ENCODE measurements around the gene GUCA1C.

Gene GUCA1C

GRCh38 chr3:108966773-108967172, 13.1 kb upstream of the GUCA1C start:
- ATAC-seq = no peak
- no peak for TF ChIP-seq CSDC2 (CRISPR knock-in tag; IDR thresholded peaks at IDR 0.05)
- TF ChIP-seq ARNTL (CRISPR knock-in tag; IDR thresholded peaks at IDR 0.05; ENCODE audit: borderline replicate concordance, low read depth) = no peak
- TF ChIP-seq, protein P1, sequence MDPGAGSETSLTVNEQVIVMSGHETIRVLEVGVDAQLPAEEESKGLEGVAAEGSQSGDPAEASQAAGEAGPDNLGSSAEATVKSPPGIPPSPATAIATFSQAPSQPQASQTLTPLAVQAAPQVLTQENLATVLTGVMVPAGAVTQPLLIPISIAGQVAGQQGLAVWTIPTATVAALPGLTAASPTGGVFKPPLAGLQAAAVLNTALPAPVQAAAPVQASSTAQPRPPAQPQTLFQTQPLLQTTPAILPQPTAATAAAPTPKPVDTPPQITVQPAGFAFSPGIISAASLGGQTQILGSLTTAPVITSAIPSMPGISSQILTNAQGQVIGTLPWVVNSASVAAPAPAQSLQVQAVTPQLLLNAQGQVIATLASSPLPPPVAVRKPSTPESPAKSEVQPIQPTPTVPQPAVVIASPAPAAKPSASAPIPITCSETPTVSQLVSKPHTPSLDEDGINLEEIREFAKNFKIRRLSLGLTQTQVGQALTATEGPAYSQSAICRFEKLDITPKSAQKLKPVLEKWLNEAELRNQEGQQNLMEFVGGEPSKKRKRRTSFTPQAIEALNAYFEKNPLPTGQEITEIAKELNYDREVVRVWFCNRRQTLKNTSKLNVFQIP (CRISPR knock-in tag; IDR thresholded peaks at IDR 0.05; ENCODE audit: borderline replicate concordance, low read depth) = no peak
- TF ChIP-seq ZFP3 (CRISPR knock-in tag; IDR thresholded peaks at IDR 0.05) = no peak
- TF ChIP-seq ZNF70 (CRISPR knock-in tag; IDR thresholded peaks at IDR 0.05) = no peak
- no peak for TF ChIP-seq TOX (CRISPR knock-in tag; IDR thresholded peaks at IDR 0.05; ENCODE audit: borderline replicate concordance)
- no peak for TF ChIP-seq ZNF565 (CRISPR knock-in tag; conservative IDR thresholded peaks at IDR 0.05; ENCODE audit: low read depth)
- TF ChIP-seq PATZ1 (CRISPR knock-in tag; IDR thresholded peaks at IDR 0.05; ENCODE audit: borderline replicate concordance) = no peak
- TF ChIP-seq SNAI2 (CRISPR knock-in tag; IDR thresholded peaks at IDR 0.05) = no peak
- no peak for TF ChIP-seq ZC3H10 (CRISPR knock-in tag; IDR thresholded peaks at IDR 0.05)
- TF ChIP-seq RARB (CRISPR knock-in tag; IDR thresholded peaks at IDR 0.05) = no peak
- no peak for TF ChIP-seq ESRRG (CRISPR knock-in tag; IDR thresholded peaks at IDR 0.05)
- TF ChIP-seq ZNF8 (CRISPR knock-in tag; IDR thresholded peaks at IDR 0.05) = no peak
- no peak for TF ChIP-seq TSHZ2 (CRISPR knock-in tag; IDR thresholded peaks at IDR 0.05)
- TF ChIP-seq GLIS3 (CRISPR knock-in tag; IDR thresholded peaks at IDR 0.05) = no peak
- TF ChIP-seq ZFP30 (CRISPR knock-in tag; IDR thresholded peaks at IDR 0.05) = no peak
- TF ChIP-seq, protein P2, sequence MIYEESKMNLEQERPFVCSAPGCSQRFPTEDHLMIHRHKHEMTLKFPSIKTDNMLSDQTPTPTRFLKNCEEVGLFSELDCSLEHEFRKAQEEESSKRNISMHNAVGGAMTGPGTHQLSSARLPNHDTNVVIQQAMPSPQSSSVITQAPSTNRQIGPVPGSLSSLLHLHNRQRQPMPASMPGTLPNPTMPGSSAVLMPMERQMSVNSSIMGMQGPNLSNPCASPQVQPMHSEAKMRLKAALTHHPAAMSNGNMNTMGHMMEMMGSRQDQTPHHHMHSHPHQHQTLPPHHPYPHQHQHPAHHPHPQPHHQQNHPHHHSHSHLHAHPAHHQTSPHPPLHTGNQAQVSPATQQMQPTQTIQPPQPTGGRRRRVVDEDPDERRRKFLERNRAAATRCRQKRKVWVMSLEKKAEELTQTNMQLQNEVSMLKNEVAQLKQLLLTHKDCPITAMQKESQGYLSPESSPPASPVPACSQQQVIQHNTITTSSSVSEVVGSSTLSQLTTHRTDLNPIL (CRISPR knock-in tag; IDR thresholded peaks at IDR 0.05; ENCODE audit: low read depth) = no peak

GRCh38 chr3:108959017-108959416, 5.3 kb upstream of the GUCA1C start:
- no peak for TF ChIP-seq ZFP30 (CRISPR knock-in tag; IDR thresholded peaks at IDR 0.05)
- TF ChIP-seq, protein P1 (CRISPR knock-in tag; IDR thresholded peaks at IDR 0.05; ENCODE audit: borderline replicate concordance, low read depth) = no peak
- no peak for TF ChIP-seq ARNTL (CRISPR knock-in tag; IDR thresholded peaks at IDR 0.05; ENCODE audit: borderline replicate concordance, low read depth)
- no peak for TF ChIP-seq ISL1 (CRISPR knock-in tag; IDR thresholded peaks at IDR 0.05)
- no peak for TF ChIP-seq SNAI2 (CRISPR knock-in tag; IDR thresholded peaks at IDR 0.05)
- TF ChIP-seq PPARA (CRISPR knock-in tag; IDR thresholded peaks at IDR 0.05; ENCODE audit: borderline replicate concordance) = no peak
- no peak for TF ChIP-seq OSR1 (CRISPR knock-in tag; IDR thresholded peaks at IDR 0.05)
- TF ChIP-seq ESRRG (CRISPR knock-in tag; IDR thresholded peaks at IDR 0.05) = no peak
- TF ChIP-seq ZNF70 (CRISPR knock-in tag; IDR thresholded peaks at IDR 0.05) = no peak
- peak; percentile 71 for ATAC-seq

- peak; percentile 83 for ATAC-seq
- TF ChIP-seq PATZ1 (CRISPR knock-in tag; IDR thresholded peaks at IDR 0.05; ENCODE audit: borderline replicate concordance) = no peak
- TF ChIP-seq ISL1 (CRISPR knock-in tag; IDR thresholded peaks at IDR 0.05) = peak; percentile 78
- TF ChIP-seq GLIS3 (CRISPR knock-in tag; IDR thresholded peaks at IDR 0.05) = no peak
- no peak for TF ChIP-seq ZNF70 (CRISPR knock-in tag; IDR thresholded peaks at IDR 0.05)
- no peak for TF ChIP-seq PPARA (CRISPR knock-in tag; IDR thresholded peaks at IDR 0.05; ENCODE audit: borderline replicate concordance)
- no peak for TF ChIP-seq ESRRG (CRISPR knock-in tag; IDR thresholded peaks at IDR 0.05)
- TF ChIP-seq, protein P3, sequence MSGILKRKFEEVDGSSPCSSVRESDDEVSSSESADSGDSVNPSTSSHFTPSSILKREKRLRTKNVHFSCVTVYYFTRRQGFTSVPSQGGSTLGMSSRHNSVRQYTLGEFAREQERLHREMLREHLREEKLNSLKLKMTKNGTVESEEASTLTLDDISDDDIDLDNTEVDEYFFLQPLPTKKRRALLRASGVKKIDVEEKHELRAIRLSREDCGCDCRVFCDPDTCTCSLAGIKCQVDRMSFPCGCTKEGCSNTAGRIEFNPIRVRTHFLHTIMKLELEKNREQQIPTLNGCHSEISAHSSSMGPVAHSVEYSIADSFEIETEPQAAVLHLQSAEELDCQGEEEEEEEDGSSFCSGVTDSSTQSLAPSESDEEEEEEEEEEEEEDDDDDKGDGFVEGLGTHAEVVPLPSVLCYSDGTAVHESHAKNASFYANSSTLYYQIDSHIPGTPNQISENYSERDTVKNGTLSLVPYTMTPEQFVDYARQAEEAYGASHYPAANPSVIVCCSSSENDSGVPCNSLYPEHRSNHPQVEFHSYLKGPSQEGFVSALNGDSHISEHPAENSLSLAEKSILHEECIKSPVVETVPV (CRISPR knock-in tag; IDR thresholded peaks at IDR 0.05) = no peak
These were observed 469 bp downstream of the GUCA1C start for GRCh38 chr3:108953210-108953609.
